Gastroesophageal sphincter (tissue), 4 donors: ENCODE results near the gene USP20. TPM values are rescaled to one million over a fixed set of nuclear protein-coding genes. Genes with fewer than 3 reads are reported as not detected.
A peak's percentile ranks its signal among the peaks of the same experiment; 100 is the strongest.
"Not testable (repeated sequence)": the region's sequence is repeated elsewhere in the genome, so short reads cannot be mapped to it uniquely, and the experiment has no call there.

Source experiments
- ATAC-seq: fragments of 150-250 bp; one replicate; pipeline ENCODE4 v1.9.1; 2016; ENCODE audit warnings: mild to moderate bottlenecking, moderate library complexity
- H3K27ac ChIP-seq, 4 donors: fragments of 200-600 bp; sonication (generic) in 3 of 4; 1 replicate in 3 of 4; 2 replicates in 1 of 4; pipeline ENCODE4 v1.5.1; 2016 to 2019
- H3K27me3 ChIP-seq: fragments of 200-600 bp; sonication (generic); one replicate; pipeline ENCODE4 v1.5.1; 2019
- H3K36me3 ChIP-seq, 2 donors: fragments of 200-600 bp; sonication (generic); one replicate each; pipeline ENCODE4 v1.5.1; 2019; ENCODE audit warnings: control low read depth in 1 of 2
- H3K4me1 ChIP-seq, 3 donors: fragments of 200-600 bp; sonication (generic); 1 replicate in 2 of 3; 2 replicates in 1 of 3; pipeline ENCODE4 v1.5.1; 2016 to 2019; ENCODE audit warnings: control low read depth in 2 of 3
- H3K4me3 ChIP-seq, 2 donors: fragments of 200-600 bp; sonication (generic); one replicate each; pipeline ENCODE4 v1.5.1; 2019; ENCODE audit warnings: mild to moderate bottlenecking in 1 of 2, moderate library complexity in 1 of 2
- H3K9me3 ChIP-seq, 3 donors: fragments of 200-600 bp; sonication (generic); one replicate each; pipeline ENCODE4 v1.5.1; 2017 to 2019; ENCODE audit warnings: control low read depth in 2 of 3
- EP300 ChIP-seq: sonication (generic); formaldehyde crosslinking; IDR thresholded peaks from one replicate; pipeline ENCODE4 v1.6.1; 2017; ENCODE audit warnings: antibody characterized with exemption, mild to moderate bottlenecking
- POLR2A ChIP-seq, 2 donors: fragments of 450-650 bp; IDR thresholded peaks; one replicate each; pipeline ENCODE4 v1.6.1; 2017; ENCODE audit warnings: antibody characterized with exemption in 2 of 2, mild to moderate bottlenecking in 2 of 2, moderate library complexity in 1 of 2
- POLR2AphosphoS5 ChIP-seq: sonication (generic); formaldehyde crosslinking; IDR thresholded peaks from one replicate; pipeline ENCODE4 v1.6.1; 2017; ENCODE audit warnings: antibody characterized with exemption
- WGBS, 2 donors: methylation state at CpG; one replicate each; pipeline ENCODE4 v1.1.5; 2018; ENCODE audit warnings: low coverage in 1 of 2; 5-methylcytosine and 5-hydroxymethylcytosine counted together
- total RNA-seq, 4 donors: library from RNA; depleted of rRNA; stranded (reverse); fragments of >200 nt; gene quantifications; one replicate each; pipeline ENCODE4 v1.1.0, GENCODE V29; 2016
- TF ChIP-seq, protein P1 (sequence below), 4 experiments: fragments of 200-600 bp in 2 of 4; fragments of 450-650 bp in 2 of 4; sonication (generic) in 1 of 4; IDR thresholded peaks; one replicate each; pipeline ENCODE4 v1.5.1; 2017 to 2019; ENCODE audit warnings: antibody characterized with exemption in 4 of 4, mild to moderate bottlenecking in 2 of 4, moderate library complexity in 2 of 4

The USP20 gene
- total RNA-seq, result 10 to 100 TPM; 25.9 to 56.8 (median 33.4) TPM

DNA sequence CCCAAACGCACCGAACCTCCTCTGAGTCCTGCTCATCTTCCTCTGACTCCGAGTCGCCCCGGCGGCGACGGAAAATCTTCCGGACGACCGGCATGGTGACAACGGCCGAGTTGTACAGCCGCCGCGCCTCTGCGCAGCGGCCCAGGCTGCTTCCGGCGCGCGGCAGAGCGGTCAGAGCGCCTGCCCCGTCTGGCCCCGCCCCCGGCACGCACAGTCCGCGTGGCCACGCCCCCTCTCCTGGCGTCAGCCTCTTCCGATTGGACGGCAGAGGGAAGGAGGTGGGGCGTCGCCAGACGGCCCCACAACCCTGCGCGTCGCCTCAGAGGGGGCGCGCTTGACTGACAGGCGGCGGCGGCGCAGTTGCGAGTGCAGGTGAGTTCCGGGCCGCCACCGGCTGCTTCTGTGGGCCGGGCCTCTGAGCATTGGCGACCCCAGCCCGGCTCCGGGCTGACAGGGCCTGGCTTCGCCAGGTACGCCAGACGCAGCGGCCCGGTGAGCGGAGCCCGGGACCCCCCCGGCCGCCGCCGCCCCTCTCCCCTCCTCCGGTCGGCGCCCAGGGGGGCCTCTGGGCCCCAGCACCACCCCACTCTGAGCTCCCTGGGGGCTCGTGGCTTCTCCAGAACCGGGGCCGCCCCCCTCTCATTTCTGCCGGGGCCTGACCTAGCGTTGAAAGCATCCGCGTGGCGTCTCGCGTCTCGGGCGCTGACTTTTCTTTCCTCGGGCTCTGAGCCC, at the start of gene USP20, which contains the start of gene C9orf78:
USP20 (plus strand) TSS at position 331 of the 732 bp plus-strand sequence. CDS start 17,098 bp downstream, outside the sequence.
C9orf78 (minus strand) TSS at position 148 of the 732 bp plus-strand sequence; CDS start at position 94, 54 bp downstream.
- Histone ChIP-seq H3K4me3 (peak within 1 kb of the TSS; percentile 82 to 99), H3K9me3 (no peaks in the 10 kb centered on the region), H3K27ac (peak within 1 kb of the TSS; percentile 87 to 97 (median 94)), H3K27me3 (no peaks in the 10 kb centered on the region), H3K36me3 (peaks cover 0 to 45% of the 10 kb centered on the region in 2 donors), H3K4me1 (peaks cover 0 to 64% (median 21%) of the 10 kb centered on the region in 3 donors)
- WGBS, 2 donors, result no CpG with 5 or more reads among the region's 81 CpGs
- TF ChIP-seq, protein P1, sequence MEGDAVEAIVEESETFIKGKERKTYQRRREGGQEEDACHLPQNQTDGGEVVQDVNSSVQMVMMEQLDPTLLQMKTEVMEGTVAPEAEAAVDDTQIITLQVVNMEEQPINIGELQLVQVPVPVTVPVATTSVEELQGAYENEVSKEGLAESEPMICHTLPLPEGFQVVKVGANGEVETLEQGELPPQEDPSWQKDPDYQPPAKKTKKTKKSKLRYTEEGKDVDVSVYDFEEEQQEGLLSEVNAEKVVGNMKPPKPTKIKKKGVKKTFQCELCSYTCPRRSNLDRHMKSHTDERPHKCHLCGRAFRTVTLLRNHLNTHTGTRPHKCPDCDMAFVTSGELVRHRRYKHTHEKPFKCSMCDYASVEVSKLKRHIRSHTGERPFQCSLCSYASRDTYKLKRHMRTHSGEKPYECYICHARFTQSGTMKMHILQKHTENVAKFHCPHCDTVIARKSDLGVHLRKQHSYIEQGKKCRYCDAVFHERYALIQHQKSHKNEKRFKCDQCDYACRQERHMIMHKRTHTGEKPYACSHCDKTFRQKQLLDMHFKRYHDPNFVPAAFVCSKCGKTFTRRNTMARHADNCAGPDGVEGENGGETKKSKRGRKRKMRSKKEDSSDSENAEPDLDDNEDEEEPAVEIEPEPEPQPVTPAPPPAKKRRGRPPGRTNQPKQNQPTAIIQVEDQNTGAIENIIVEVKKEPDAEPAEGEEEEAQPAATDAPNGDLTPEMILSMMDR (IDR thresholded peaks at IDR 0.05), result peak in 1 of 4 experiments; percentile 9
- TF ChIP-seq POLR2A (IDR thresholded peaks at IDR 0.05) (peak; percentile 96 to 98), EP300 (no peak), POLR2AphosphoS5 (peak; percentile 98)
- ATAC-seq, result peak; percentile 99

DNA sequence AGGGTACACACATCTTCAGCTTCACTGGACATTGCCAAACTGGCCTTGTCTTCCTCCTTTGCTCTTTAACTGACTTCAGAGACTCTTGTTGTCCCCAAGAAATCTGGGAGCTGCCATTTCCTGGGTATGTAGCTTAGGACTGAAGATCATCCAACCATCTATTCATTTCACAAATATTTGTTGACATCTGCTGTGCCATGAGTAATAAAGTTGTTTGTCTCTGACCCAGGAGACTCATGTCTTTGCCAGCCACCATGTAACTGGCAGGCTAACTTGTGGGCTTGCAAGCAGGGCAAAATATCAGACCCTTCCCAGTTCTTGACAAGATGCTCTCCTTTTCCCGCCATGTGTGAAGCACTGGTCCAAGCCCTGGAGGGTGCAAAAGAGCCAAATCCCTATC, 49.4 kb upstream of the USP20 start:
- H3K9me3 ChIP-seq, result no peaks in the 10 kb centered on the region
- no peak overlapping the region for H3K4me3 ChIP-seq
- no peak overlapping the region for H3K27ac ChIP-seq
- peaks cover 19% of the 10 kb centered on the region for H3K27me3 ChIP-seq
- H3K4me1 ChIP-seq, result no peaks in the 10 kb centered on the region
- TF ChIP-seq POLR2AphosphoS5, result no peak
- TF ChIP-seq EP300, result no peak
- TF ChIP-seq, protein P1 (IDR thresholded peaks at IDR 0.05), result no peak
- no peak for TF ChIP-seq POLR2A (IDR thresholded peaks at IDR 0.05)
- WGBS, 2 donors, result 80% methylated on average over 1 of the region's 1 CpG; no CpG with 5 or more reads in 1 of the 2 donors
- H3K36me3 ChIP-seq, result no peaks in the 10 kb centered on the region
- ATAC-seq, result no peak

DNA sequence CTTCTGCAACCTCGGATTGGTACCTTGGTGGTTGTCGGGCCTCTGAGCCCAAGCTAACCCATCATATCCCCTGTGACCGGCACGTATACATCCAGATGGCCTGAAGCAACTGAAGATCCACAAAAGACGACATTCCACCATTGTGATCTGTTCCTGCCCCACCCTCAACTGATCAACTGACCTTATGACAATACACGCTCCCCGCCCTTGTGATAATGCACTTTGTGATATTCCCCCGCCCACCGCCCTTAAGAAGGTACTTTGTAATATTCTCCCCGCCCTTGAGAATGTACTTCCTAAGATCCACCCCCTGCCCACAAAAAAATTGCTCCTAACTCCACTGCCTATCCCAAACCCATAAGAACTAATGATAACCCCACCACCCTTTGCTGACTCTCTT, 48.8 kb upstream of the USP20 start:
- 69 to 81% methylated on average over 7 to 10 of the region's 10 CpGs for WGBS, 2 donors
- no peak for TF ChIP-seq POLR2AphosphoS5
- no peak for TF ChIP-seq EP300
- TF ChIP-seq POLR2A (IDR thresholded peaks at IDR 0.05), result no peak
- TF ChIP-seq, protein P1 (IDR thresholded peaks at IDR 0.05), result no peak
- no peak overlapping the region for H3K27ac ChIP-seq
- H3K4me3 ChIP-seq, result no peak overlapping the region
- ATAC-seq, result no peak
- no peaks in the 10 kb centered on the region for H3K4me1 ChIP-seq
- H3K27me3 ChIP-seq, result peaks cover 19% of the 10 kb centered on the region
- H3K9me3 ChIP-seq, result no peaks in the 10 kb centered on the region
- H3K36me3 ChIP-seq, result no peaks in the 10 kb centered on the region

DNA sequence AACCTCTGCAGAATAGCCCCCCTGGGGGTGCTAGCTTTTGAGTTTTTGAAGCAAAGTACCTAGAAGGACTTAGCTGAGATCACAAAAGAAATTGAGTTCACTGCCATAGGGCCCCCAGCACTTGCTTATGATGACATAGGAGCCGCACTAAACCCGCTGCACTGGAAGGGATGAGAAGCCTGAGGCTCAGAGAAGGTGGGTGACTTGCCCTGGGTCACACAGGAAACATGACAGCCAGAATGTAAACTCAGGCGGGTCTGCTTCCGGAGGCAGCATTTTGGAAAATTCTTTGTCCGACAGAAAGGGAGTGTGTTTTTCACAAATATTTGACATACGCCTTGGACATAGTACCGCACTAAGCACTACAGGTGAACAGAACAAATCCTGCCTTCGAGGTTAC, 40.7 kb upstream of the USP20 start:
- TF ChIP-seq POLR2A (IDR thresholded peaks at IDR 0.05) (no peak), EP300 (no peak), POLR2AphosphoS5 (no peak)
- TF ChIP-seq, protein P1 (IDR thresholded peaks at IDR 0.05), result no peak

DNA sequence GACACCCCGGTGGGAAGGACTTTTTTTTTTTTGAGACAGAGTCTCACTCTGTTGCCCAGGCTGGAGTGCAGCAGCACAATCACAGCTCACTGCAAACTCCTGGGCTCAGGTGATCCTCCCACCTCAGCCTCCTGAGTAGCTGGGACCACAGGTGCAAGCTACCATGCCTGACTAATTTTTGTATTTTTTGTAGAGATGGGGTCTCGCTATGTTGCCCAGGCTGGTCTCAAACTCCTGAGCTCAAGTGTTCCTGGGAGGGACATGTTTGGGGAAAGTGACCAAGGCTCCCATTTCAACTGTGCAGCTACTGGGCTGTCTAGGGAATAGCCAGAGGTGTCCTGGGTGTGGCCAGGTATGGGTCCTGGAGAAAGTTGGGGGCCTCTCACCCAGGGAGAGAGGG, 39.2 kb upstream of the USP20 start:
- not testable (repeated sequence) for H3K4me1 ChIP-seq, ATAC-seq, H3K36me3 ChIP-seq, H3K9me3 ChIP-seq, H3K27ac ChIP-seq, H3K4me3 ChIP-seq
- H3K27me3 ChIP-seq, result peaks cover 14% of the 10 kb centered on the region
- 86% methylated on average over 2 of the region's 2 CpGs; no CpG with 5 or more reads in 1 of the 2 donors for WGBS, 2 donors

More for the DNA sequence above, 40.7 kb upstream of the USP20 start:
- WGBS, 2 donors, result 69% methylated on average over 6 of the region's 8 CpGs; no CpG with 5 or more reads in 1 of the 2 donors
- Histone ChIP-seq H3K4me1 (no peaks in the 10 kb centered on the region), H3K36me3 (no peaks in the 10 kb centered on the region), H3K9me3 (no peaks in the 10 kb centered on the region), H3K27me3 (peaks cover 14% of the 10 kb centered on the region), H3K27ac (no peak overlapping the region), H3K4me3 (no peak overlapping the region)
- ATAC-seq, result no peak
